Measurements from ENCODE around the gene SHC3. TPM values are rescaled to one million over a fixed set of nuclear protein-coding genes. Genes with fewer than 3 reads are reported as not detected.

The SHC3 gene
- total RNA-seq, 2 experiments from 2014 or later = not detected

DNA sequence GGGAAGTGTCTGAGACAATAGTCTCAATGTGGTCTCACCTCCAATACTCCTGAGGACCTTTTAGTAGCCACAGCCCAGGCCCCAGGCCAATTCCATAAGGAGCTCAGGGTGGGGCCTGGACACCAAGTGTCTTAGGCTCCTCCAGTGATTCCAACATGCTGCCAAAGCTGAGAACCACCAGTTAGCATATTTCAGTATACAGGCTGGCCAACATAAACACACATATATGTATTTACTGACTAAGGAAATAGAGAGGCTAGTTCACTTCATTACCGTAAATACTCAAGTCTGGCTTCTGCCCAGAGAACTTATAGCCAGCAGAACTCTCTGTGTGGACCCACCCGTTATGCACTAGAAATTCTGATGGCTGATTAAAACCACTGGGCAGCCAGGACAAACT lies 163.3 kb downstream of the SHC3 start:
- H3K4me1 Mint-ChIP-seq (ENCODE audit: low read depth) = no peaks in the 10 kb centered on the region
- H3K36me3 ChIP-seq (ENCODE audit: insufficient read depth, low read length) = no peaks in the 10 kb centered on the region
- peaks cover 2% of the 10 kb centered on the region for H3K9me3 Mint-ChIP-seq
- no peaks in the 10 kb centered on the region for H3K4me1 ChIP-seq (ENCODE audit: insufficient read depth, low read length)
- no peak overlapping the region for H3K27ac Mint-ChIP-seq
- intact Hi-C loops (cut with DNase I, micrococcal nuclease) = no loop called here
- TF ChIP-seq, protein P1, sequence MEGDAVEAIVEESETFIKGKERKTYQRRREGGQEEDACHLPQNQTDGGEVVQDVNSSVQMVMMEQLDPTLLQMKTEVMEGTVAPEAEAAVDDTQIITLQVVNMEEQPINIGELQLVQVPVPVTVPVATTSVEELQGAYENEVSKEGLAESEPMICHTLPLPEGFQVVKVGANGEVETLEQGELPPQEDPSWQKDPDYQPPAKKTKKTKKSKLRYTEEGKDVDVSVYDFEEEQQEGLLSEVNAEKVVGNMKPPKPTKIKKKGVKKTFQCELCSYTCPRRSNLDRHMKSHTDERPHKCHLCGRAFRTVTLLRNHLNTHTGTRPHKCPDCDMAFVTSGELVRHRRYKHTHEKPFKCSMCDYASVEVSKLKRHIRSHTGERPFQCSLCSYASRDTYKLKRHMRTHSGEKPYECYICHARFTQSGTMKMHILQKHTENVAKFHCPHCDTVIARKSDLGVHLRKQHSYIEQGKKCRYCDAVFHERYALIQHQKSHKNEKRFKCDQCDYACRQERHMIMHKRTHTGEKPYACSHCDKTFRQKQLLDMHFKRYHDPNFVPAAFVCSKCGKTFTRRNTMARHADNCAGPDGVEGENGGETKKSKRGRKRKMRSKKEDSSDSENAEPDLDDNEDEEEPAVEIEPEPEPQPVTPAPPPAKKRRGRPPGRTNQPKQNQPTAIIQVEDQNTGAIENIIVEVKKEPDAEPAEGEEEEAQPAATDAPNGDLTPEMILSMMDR (IDR thresholded peaks at IDR 0.05) = no peak
- ATAC-seq (ENCODE audit: poor library complexity) (no peak), DNase-seq (no peak)
- no peaks in the 10 kb centered on the region for H3K36me3 Mint-ChIP-seq (ENCODE audit: low read depth)
- no peak overlapping the region for H3K27ac ChIP-seq (ENCODE audit: low read depth in 1 of 2, low read length in 2 of 2)
- H3K27me3 Mint-ChIP-seq = peaks cover 10% of the 10 kb centered on the region
- no peak overlapping the region for H3K4me3 Mint-ChIP-seq
- no peak overlapping the region for H3K4me3 ChIP-seq (ENCODE audit: low read length)
- no peaks in the 10 kb centered on the region for H3K9me3 ChIP-seq (ENCODE audit: control insufficient read depth in 1 of 2, insufficient read depth in 1 of 2, low read length in 2 of 2)
- POLR2A ChIA-PET = no interaction called here
- CTCF ChIA-PET = no interaction called here
- H3K27me3 ChIP-seq (ENCODE audit: control insufficient read depth in 1 of 2, insufficient read depth in 2 of 2, low read length in 2 of 2) = peaks cover 0 to 3% of the 10 kb centered on the region in 2 experiments

DNA sequence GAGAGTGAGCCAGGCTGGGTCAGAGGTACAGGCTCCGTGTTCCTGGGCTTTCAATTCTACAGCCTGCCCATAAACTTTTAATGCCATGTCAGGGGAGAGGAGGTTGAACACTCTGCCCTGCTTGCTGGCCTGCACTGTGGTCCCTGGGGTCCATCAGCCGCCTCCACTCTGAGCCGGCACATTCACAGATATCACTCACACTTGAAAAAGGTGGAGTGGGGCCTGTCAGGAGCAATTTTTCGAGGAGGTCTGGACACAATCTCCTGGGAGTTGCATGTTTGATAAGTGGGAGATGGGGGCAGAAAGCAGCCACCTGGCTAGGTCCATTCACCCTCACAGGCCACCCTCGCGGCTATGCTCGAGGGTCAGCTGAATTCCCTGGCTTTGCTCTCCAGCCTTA lies 164.5 kb downstream of the SHC3 start:
- Mint-ChIP-seq H3K9me3 (peaks cover 2% of the 10 kb centered on the region), H3K27ac (no peak overlapping the region), H3K4me1 (ENCODE audit: low read depth) (no peaks in the 10 kb centered on the region), H3K36me3 (ENCODE audit: low read depth) (no peaks in the 10 kb centered on the region), H3K27me3 (peaks cover 10% of the 10 kb centered on the region), H3K4me3 (no peak overlapping the region)
- intact Hi-C loops (cut with DNase I, micrococcal nuclease) = no loop called here
- CTCF ChIA-PET = no interaction called here
- Histone ChIP-seq H3K9me3 (ENCODE audit: control insufficient read depth in 1 of 2, insufficient read depth in 1 of 2, low read length in 2 of 2) (no peaks in the 10 kb centered on the region), H3K36me3 (ENCODE audit: insufficient read depth, low read length) (no peaks in the 10 kb centered on the region), H3K4me3 (ENCODE audit: low read length) (no peak overlapping the region), H3K27ac (ENCODE audit: low read depth in 1 of 2, low read length in 2 of 2) (no peak overlapping the region), H3K27me3 (ENCODE audit: control insufficient read depth in 1 of 2, insufficient read depth in 2 of 2, low read length in 2 of 2) (peaks cover 0 to 3% of the 10 kb centered on the region in 2 experiments), H3K4me1 (ENCODE audit: insufficient read depth, low read length) (no peaks in the 10 kb centered on the region)
- POLR2A ChIA-PET = no interaction called here
- DNase-seq = no peak
- no peak for ATAC-seq (ENCODE audit: poor library complexity)
- TF ChIP-seq, protein P1 (IDR thresholded peaks at IDR 0.05) = no peak

DNA sequence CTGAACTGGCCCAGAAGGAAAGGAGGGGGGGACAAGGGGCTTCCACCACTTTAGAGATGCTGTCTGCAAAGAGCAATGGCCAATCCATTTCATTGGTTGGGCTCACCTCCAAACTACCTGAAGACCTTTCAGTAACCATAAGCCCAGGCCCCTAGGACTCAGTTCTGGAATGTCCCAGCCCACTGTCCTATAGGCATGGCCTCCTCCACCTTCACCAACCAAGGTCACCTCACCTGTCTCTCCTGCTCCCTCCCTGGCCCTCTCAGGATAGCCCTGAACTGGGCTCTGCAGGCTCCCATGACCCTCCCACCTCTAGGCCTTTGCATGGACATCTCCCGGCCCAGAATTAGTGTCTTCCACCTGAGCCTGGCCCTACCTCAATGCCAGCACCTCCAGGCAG lies 165.0 kb downstream of the SHC3 start:
- CTCF ChIA-PET = no interaction called here
- Mint-ChIP-seq H3K4me1 (ENCODE audit: low read depth) (no peaks in the 10 kb centered on the region), H3K4me3 (no peak overlapping the region), H3K27ac (no peak overlapping the region), H3K9me3 (peaks cover 2% of the 10 kb centered on the region), H3K27me3 (peaks cover 10% of the 10 kb centered on the region), H3K36me3 (ENCODE audit: low read depth) (no peaks in the 10 kb centered on the region)
- intact Hi-C loops (cut with DNase I, micrococcal nuclease) = no loop called here
- Histone ChIP-seq H3K4me1 (ENCODE audit: insufficient read depth, low read length) (no peaks in the 10 kb centered on the region), H3K27ac (ENCODE audit: low read depth in 1 of 2, low read length in 2 of 2) (no peak overlapping the region), H3K27me3 (ENCODE audit: control insufficient read depth in 1 of 2, insufficient read depth in 2 of 2, low read length in 2 of 2) (peaks cover 0 to 3% of the 10 kb centered on the region in 2 experiments), H3K4me3 (ENCODE audit: low read length) (no peak overlapping the region), H3K9me3 (ENCODE audit: control insufficient read depth in 1 of 2, insufficient read depth in 1 of 2, low read length in 2 of 2) (no peaks in the 10 kb centered on the region), H3K36me3 (ENCODE audit: insufficient read depth, low read length) (no peaks in the 10 kb centered on the region)
- POLR2A ChIA-PET = no interaction called here
- ATAC-seq (ENCODE audit: poor library complexity) = no peak
- TF ChIP-seq, protein P1 (IDR thresholded peaks at IDR 0.05) = no peak
- no peak for DNase-seq

All from CD4-positive, alpha-beta T cell (primary cell).